GM18519 (cell line): ENCODE measurements around the gene MYBL2.

Experiments
- ATAC-seq: cut with Tn5 transposase; IDR thresholded peaks from one replicate; pipeline ENCODE4 v1.9.1; 2021; ENCODE audit warnings: mild to moderate bottlenecking, moderate library complexity; ENCODE audit not compliant: unreplicated experiment, low FRiP score

The MYBL2 gene

DNA sequence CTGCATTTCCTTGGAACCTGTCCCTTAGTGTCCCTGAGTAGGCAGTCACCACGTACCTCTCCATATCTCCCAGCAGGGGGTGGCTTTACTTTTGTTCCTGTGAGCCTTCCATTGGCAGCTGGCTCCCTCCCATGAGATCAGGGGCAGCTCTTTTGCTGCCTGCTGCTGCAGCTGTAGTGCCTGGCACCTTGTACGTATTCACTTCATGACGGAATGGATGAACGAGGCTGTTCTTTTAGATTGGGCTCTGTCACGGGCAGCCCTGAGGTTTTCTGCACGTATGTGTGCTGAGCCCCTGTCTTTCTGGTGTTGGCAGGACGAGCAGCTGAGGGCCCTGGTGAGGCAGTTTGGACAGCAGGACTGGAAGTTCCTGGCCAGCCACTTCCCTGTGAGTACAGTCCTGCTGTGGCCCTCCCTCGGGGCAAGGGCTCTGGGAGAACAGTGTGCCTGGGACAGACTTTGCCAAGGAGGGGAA is 14.6 kb downstream of the MYBL2 start:
- no peak for ATAC-seq

DNA sequence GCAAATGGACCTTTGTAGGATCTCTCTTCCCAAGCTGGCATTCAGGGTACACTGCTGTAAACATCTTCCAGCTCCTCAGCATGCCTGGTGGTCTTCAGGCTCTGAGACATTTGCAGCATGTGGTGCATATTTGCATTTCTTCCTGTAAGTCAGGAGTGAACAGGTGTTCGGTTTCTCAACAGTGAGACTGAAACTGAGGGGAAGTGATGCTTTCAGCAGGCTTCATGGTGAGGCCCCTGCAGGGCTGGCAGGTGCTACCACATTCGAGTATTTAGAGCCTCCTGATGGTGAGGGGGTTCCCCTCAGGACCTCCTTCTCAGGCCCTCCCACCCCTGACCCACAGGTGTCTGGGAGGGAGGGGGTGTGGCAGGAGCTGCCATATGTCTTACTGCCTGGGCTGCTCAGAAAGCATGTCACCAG is 15.1 kb downstream of the MYBL2 start:
- peak; percentile 90 for ATAC-seq

GRCh38 chr20:43682446-43682845 is 15.5 kb downstream of the MYBL2 start:
- ATAC-seq = no peak

GRCh38 chr20:43686820-43687219 is 19.9 kb downstream of the MYBL2 start:
- ATAC-seq = no peak

- ATAC-seq = no peak
Observed at GRCh38 chr20:43689165-43689564, 22.3 kb downstream of the MYBL2 start.

DNA sequence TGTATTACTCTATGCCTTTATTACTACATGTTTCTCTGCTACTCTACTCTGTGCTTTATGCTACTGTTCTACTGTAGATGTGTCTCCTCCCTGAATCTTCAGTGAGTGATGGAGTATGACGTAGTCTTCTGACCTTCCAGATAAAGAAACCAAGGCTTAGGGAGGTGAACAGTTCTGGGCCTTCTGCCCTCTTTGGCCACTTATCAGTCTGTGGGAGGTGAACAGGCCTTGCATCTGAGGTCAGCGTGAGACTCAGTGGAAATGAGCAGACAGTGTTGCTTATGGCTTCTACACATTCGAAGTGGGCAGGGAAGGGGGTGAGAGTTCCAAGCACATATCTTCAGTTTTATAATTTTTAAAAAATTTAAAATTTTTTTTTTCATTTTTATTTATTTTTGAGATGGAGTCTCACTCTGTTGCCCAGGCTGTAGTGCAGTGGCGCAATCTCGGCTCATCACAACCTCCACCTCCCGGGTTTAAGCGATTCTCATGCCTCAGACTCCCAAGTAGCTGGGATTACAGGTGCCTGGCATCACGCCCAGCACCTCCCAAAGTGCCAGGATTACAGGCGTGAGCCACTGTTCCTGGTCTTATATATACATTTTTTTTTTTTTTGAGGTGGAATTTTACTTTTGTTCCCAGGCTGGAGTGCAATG is 24.2 kb downstream of the MYBL2 start:
- no peak for ATAC-seq

DNA sequence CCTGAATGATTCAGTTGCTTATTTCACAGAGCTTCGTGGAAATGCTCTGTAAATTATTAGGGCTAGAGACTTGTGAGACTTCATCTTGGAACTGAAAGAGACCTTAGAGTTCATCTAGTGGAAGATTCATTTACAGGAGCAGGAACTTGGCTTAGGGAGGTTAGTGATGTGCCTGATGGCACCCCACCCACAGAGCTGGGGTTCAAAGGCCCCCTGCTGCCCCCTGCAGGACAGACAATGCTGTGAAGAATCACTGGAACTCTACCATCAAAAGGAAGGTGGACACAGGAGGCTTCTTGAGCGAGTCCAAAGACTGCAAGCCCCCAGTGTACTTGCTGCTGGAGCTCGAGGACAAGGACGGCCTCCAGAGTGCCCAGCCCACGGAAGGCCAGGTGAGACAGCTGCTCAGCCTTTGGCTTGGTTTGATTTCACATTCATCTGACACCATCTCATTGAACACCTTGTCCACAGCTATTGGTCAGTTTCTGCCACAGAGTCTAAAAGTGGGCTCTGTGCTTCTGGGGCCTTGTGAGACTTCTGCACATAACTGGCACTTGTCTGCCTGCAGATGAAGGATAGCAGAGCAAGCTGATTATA is 25.1 kb downstream of the MYBL2 start:
- no peak for ATAC-seq

- ATAC-seq = no peak
Observed at GRCh38 chr20:43694763-43695162, 27.8 kb downstream of the MYBL2 start.

- ATAC-seq = no peak
Observed at GRCh38 chr20:43695571-43695970, 28.7 kb downstream of the MYBL2 start.

DNA sequence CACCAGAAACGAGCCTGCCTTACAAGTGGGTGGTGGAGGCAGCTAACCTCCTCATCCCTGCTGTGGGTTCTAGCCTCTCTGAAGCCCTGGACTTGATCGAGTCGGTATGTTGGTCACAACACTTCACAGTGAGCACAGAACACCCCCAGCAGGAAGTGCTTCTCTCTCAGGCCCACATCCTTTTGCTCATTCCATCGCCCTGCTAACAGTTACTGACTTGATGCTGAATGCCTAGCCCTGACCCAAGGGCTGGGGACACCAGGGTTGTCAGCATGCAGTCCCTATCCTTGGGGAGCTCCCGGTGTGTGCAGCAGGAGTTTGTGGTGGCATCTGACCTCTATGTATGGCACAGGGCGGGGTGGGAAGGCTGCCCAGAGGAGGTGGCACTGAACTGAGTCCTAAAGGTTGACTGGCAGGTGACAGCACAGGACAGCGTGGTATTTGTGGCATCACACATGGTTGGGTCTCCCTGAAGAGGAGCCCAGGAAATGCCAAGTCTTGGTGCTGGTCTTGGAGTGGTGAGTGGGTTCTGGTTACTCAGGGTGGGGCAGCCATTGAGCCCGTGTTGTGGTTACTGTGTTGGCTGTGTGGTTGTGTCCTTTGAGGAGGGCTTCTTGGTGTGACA is 33.1 kb downstream of the MYBL2 start:
- no peak for ATAC-seq

DNA sequence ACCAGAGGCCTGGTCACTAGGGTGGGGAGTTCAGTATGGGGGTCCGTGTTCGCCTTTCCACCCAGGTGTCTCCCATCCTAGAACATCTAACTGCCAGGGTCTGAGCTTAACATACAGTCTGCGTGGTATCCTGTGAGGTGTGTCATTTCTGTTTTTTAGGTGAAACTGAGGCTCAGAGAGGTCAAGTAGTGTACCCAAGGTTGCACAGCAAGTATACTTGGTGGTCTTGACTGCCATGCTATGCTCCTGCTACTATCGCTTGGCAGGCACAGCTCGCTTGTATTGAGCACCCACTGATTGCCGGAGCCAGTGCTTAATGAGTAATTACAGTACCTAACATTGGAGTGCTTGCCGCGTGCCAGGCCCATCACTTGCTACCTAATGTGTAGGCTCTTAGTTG is 33.7 kb downstream of the MYBL2 start:
- ATAC-seq = no peak

- no peak for ATAC-seq
Observed at GRCh38 chr20:43702502-43702901, 35.6 kb downstream of the MYBL2 start.

GRCh38 chr20:43710370-43711044 is 43.6 kb downstream of the MYBL2 start:
- no peak for ATAC-seq

GRCh38 chr20:43711098-43711654 is 44.3 kb downstream of the MYBL2 start:
- ATAC-seq = no peak

DNA sequence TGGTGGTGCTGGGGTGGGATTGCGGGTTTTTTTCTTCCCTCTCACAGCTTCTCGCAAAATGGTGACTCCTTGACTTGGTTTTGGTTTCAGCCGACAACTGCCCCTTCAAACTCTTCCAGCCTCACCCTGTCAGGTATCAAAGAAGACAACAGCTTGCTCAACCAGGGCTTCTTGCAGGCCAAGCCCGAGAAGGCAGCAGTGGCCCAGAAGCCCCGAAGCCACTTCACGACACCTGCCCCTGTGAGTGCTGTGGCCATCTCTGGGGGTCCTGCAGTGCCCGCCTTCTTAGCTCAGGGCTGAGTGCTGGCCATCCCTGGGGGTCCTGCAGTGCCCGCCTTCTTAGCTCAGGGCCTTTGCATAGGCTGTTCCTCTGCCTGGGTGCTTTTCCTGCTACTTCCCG is 48.1 kb downstream of the MYBL2 start:
- ATAC-seq = no peak

- ATAC-seq = no peak
Observed at GRCh38 chr20:43715511-43715910, 48.6 kb downstream of the MYBL2 start.

DNA sequence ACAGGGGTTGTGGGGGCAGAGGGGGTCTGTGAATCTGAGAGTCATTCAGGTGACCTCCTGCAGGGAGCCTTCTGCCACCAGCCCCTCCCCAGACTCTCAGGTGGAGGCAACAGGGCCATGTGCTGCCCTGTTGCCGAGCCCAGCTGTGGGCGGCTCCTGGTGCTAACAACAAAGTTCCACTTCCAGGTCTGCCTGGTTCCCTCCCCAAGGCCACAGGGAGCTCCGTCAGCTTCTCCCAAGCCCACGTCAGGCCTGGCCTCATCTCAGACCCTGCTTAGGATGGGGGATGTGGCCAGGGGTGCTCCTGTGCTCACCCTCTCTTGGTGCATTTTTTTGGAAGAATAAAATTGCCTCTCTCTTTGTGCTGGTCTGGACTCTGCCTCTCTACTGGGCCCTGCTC is 49.2 kb downstream of the MYBL2 start:
- ATAC-seq = no peak

DNA sequence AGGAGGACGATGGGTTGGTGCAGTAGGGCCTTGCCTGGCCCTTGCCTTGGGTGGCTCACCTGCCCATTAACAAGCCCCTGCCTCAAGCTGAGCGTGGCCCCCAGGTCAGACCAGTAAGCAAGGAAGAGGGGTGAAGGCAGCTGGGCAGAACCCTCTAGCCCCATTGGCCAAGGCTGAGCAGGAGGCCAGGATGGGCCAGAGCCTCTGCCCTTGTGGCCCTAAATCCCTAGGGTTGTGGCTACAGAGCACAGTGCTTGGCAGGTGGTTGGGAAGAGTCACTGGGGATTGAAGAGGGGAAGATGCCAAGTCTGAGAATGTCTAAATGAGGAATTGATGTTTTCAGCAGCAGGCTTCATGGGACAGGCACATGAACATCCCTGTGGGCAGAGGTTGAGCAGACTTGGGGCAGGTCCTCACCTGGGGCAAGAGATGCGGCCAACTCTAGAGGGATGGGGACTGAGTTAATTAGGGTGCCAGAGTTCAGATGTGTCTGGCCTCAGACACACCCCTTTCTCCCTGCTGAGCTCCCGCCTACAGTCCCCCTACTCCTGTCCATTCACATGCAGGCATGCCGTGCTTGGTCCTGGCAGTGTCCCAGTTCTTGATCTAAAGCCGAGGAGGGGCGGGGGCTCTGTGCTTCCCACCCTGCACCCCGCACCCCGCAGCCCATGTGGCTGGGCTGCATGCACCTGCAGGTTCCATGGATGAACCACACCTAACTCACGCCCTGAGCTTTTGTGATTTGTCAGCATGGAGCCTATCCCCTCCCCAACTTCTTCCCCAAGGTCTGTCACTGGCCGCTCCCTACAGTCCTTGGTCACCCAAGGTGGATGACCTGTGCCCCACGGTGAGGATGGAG is 50.1 kb downstream of the MYBL2 start:
- no peak for ATAC-seq

- no peak for ATAC-seq
Observed at GRCh38 chr20:43717616-43717995, 50.7 kb downstream of the MYBL2 start.

- ATAC-seq = no peak
Observed at GRCh38 chr20:43720007-43720406, 53.1 kb downstream of the MYBL2 start.
